PC-9 (cell line): ENCODE data around the gene YPEL5. TPM values are rescaled to one million over a fixed set of nuclear protein-coding genes. Genes with fewer than 3 reads are reported as not detected.
A peak's percentile ranks its signal among the peaks of the same experiment; 100 is the strongest.

Source experiments
- BruUV-seq: library from RNA; stranded (reverse); fragments of 400-500 nt; replicated peaks from 2 replicates; lab custom pipeline; 2021; lab: Mats Ljungman, UMichigan
- CTCF ChIA-PET: fragments of 300-600 bp; sonication (Branson Sonifier 250); formaldehyde crosslinking; loops from one replicate; lab custom pipeline; 2022; ENCODE audit warnings: antibody characterized with exemption; lab: Charles Lee
- POLR2A ChIA-PET: fragments of 300-600 bp; sonication (Branson Sonifier 250); formaldehyde crosslinking; loops from one replicate; lab custom pipeline; 2022; ENCODE audit warnings: antibody characterized with exemption; ENCODE audit not compliant: unreplicated experiment; lab: Charles Lee
- DNase-seq, 2 experiments: peaks; one replicate each; pipeline versions ENCODE4 v3.0.0 to v3.0.0-alpha.2; 2015 to 2022; ENCODE audit warnings: mixed read lengths in 1 of 2
- H2AFZ ChIP-seq: fragments of 200-600 bp; sonication (generic); 2 replicates; pipeline ENCODE4 v1.8.1; 2017; ENCODE audit warnings: antibody characterized with exemption
- H3F3A ChIP-seq: fragments of 200-600 bp; sonication (generic); 2 replicates; pipeline ENCODE4 v1.8.1; 2017; ENCODE audit warnings: antibody characterized with exemption, mild to moderate bottlenecking, low read depth; ENCODE audit not compliant: insufficient read depth
- H3K27ac ChIP-seq: fragments of 200-600 bp; sonication (generic); 2 replicates; pipeline ENCODE4 v1.6.1; 2016; ENCODE audit warnings: mixed run types
- H3K27me3 ChIP-seq: fragments of 200-600 bp; sonication (generic); 2 replicates; pipeline ENCODE4 v1.6.1; 2016; ENCODE audit warnings: low read depth, mixed run types; ENCODE audit not compliant: insufficient read depth
- H3K36me3 ChIP-seq: fragments of 200-600 bp; sonication (generic); 2 replicates; pipeline ENCODE4 v1.6.1; 2016; ENCODE audit warnings: low read depth, mixed run types
- H3K4me1 ChIP-seq: fragments of 200-600 bp; sonication (generic); replicated peaks from 2 replicates; pipeline ENCODE4 v1.6.1; 2016; ENCODE audit warnings: mixed run types; ENCODE audit not compliant: insufficient read depth
- H3K4me2 ChIP-seq: fragments of 200-600 bp; sonication (generic); 2 replicates; pipeline ENCODE4 v1.6.1; 2017; ENCODE audit warnings: mixed run types
- H3K4me3 ChIP-seq: fragments of 200-600 bp; sonication (generic); 2 replicates; pipeline ENCODE4 v1.6.1; 2016; ENCODE audit warnings: mixed run types
- H3K79me2 ChIP-seq: fragments of 200-600 bp; sonication (generic); 2 replicates; pipeline ENCODE4 v1.6.1; 2017; ENCODE audit warnings: low read depth, mixed run types
- H3K9me2 ChIP-seq: fragments of 200-600 bp; sonication (generic); 2 replicates; pipeline ENCODE4 v1.8.1; 2017; ENCODE audit warnings: mild to moderate bottlenecking; ENCODE audit not compliant: insufficient read depth
- H3K9me3 ChIP-seq: fragments of 200-600 bp; sonication (generic); 2 replicates; pipeline ENCODE4 v1.8.1; 2016; ENCODE audit warnings: low read depth; ENCODE audit not compliant: insufficient read depth
- H4K20me1 ChIP-seq: fragments of 200-600 bp; sonication (generic); 2 replicates; pipeline ENCODE4 v1.8.1; 2017; ENCODE audit not compliant: insufficient read depth
- EZH2 ChIP-seq: fragments of 200-600 bp; sonication (generic); IDR thresholded peaks from 2 replicates; pipeline ENCODE4 v1.8.0; 2017; ENCODE audit warnings: antibody characterized with exemption, low read depth
- intact Hi-C: fragments of 100-400 bp; cut with micrococcal nuclease; formaldehyde crosslinking; loops from one replicate; pipeline ENCODE4 v1.10.0; 2022; ENCODE audit not compliant: unreplicated experiment
- total RNA-seq: library from RNA; stranded (reverse); gene quantifications from 2 replicates; pipeline ENCODE4 v1.2.3, GENCODE V29; 2021
- TF ChIP-seq, protein P1 (sequence below): fragments of 200-600 bp; sonication (generic); conservative IDR thresholded peaks from 2 replicates; pipeline ENCODE4 v1.6.1; 2017; ENCODE audit warnings: mixed run types, antibody characterized with exemption, mild to moderate bottlenecking, moderate library complexity

The YPEL5 gene
- total RNA-seq, 1 experiment from 2014 or later: 56.9 TPM

DNA sequence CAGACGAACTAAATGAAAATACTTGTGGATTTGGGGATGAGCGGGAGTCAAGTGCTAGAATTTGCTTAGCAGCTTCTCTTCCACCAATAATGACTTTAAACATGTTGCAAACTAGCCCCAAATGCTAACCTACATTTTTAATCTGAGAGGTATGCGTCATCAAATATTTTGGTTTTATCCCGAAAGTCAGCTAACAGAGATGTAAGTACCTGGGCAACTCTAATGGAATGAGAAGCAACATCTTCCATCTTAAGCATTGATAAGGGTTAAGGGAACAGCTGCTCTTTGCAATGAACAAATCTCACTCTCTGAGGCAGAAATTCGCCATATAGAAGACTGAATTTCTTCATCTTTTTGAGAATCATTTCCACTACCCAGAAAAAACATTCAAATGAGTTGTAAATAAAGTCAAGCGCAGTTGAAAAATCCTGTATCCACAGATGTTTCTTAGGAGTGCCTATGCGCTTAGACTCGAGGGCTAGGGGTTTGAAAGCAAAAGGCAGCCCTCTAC is 926 bp upstream of the YPEL5 start:
- TF ChIP-seq, protein P1, sequence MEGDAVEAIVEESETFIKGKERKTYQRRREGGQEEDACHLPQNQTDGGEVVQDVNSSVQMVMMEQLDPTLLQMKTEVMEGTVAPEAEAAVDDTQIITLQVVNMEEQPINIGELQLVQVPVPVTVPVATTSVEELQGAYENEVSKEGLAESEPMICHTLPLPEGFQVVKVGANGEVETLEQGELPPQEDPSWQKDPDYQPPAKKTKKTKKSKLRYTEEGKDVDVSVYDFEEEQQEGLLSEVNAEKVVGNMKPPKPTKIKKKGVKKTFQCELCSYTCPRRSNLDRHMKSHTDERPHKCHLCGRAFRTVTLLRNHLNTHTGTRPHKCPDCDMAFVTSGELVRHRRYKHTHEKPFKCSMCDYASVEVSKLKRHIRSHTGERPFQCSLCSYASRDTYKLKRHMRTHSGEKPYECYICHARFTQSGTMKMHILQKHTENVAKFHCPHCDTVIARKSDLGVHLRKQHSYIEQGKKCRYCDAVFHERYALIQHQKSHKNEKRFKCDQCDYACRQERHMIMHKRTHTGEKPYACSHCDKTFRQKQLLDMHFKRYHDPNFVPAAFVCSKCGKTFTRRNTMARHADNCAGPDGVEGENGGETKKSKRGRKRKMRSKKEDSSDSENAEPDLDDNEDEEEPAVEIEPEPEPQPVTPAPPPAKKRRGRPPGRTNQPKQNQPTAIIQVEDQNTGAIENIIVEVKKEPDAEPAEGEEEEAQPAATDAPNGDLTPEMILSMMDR: no peak
- no peak for TF ChIP-seq EZH2
- Histone ChIP-seq H3K9me3 (no peaks in the 10 kb centered on the region), H4K20me1 (no peaks in the 10 kb centered on the region; the same call in 1 of the 2 replicates), H3K9me2 (no peaks in the 10 kb centered on the region), H3K27ac (no peak overlapping the region), H3K4me2 (peak overlapping the region; percentile 81), H3K4me1 (peaks cover 37% of the 10 kb centered on the region), H3K79me2 (0 out of 2 replicates have a peak, but pooled peaks cover 15% of the 10 kb centered on the region), H3F3A (peaks cover 20% of the 10 kb centered on the region; the same call in 1 of the 2 replicates), H3K36me3 (no peaks in the 10 kb centered on the region), H3K4me3 (peak overlapping the region; percentile 52), H2AFZ (peak overlapping the region; percentile 68), H3K27me3 (no peaks in the 10 kb centered on the region)
- intact Hi-C loops: loop anchor here (5.0 kb wide), 2 partner anchors 54 to 71 kb away; no protein-coding TSS in a partner anchor
- CTCF ChIA-PET: interaction anchor here (0.7 to 2.3 kb wide), 3 partner anchors 19 to 1394 kb away, joined by 3 to 16 read pairs (median 9); partner anchors contain the start of gene PPP1CB
- BruUV-seq: no TSS peak
- POLR2A ChIA-PET: interaction anchor here (0.7 kb wide), 2 partner anchors 172 to 365 kb away, joined by 3 to 5 read pairs; no protein-coding TSS in a partner anchor
- peak in 1 of 2 experiments; percentile 48 for DNase-seq

DNA sequence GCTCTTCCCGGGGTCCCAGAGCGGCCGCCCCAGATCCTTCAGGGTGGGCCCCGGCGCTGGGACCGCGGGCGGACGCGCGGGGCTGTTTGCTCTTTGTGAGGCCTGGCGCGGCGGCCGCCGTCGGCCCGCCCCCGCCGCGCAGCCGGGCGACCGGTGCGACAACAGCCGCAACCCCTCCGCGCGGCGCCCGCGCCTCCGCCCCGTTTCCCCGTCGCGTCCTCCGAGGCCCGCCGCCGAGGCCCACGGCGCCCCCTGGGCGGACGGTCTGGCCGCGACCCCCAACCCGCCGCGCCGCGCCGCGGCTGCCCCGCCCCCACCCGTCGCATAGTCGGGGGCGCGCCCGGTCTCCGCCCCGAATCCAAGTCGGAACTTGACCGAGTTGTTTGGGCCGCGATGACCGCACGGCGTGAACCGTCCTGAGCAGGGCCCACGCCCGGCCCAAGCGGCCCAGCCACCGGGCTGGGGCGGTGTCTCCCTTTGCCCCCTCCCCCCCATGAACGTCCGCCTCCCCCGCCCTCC is 448 bp downstream of the YPEL5 start:
- intact Hi-C loops: loop anchor here (5.0 kb wide), 2 partner anchors 55 to 70 kb away; no protein-coding TSS in a partner anchor
- H3K27ac ChIP-seq: peak overlapping the region; percentile 50

More for the DNA sequence above, 448 bp downstream of the YPEL5 start:
- Histone ChIP-seq H3K9me3 (no peaks in the 10 kb centered on the region), H3K9me2 (no peaks in the 10 kb centered on the region), H3K79me2 (peaks cover 20% of the 10 kb centered on the region; the same call in 1 of the 2 replicates), H3K4me2 (peak overlapping the region; percentile 77), H4K20me1 (peaks cover 5% of the 10 kb centered on the region; the same call in 1 of the 2 replicates), H3K4me3 (peak overlapping the region; percentile 83), H3K27me3 (no peaks in the 10 kb centered on the region), H2AFZ (peak overlapping the region; percentile 94), H3F3A (peaks cover 20% of the 10 kb centered on the region; the same call in 1 of the 2 replicates), H3K36me3 (0 out of 2 replicates have a peak, but pooled peaks cover 4% of the 10 kb centered on the region), H3K4me1 (peaks cover 39% of the 10 kb centered on the region)
- TF ChIP-seq, protein P1: no peak
- TF ChIP-seq EZH2: no peak
- DNase-seq: no peak
- ChIA-PET POLR2A (interaction anchor here (0.5 kb wide), 1 partner anchor 538 kb away, joined by 3 read pairs; no protein-coding TSS in a partner anchor), CTCF (interaction anchor here (1.1 to 2.3 kb wide), 2 partner anchors 18 to 564 kb away, joined by 9 to 16 read pairs; no protein-coding TSS in a partner anchor)
- BruUV-seq: no TSS peak
